Frontal cortex (tissue), 4 donors: ENCODE data around the gene DIO3. TPM values are rescaled to one million over a fixed set of nuclear protein-coding genes. Genes with fewer than 3 reads are reported as not detected.

Experiments
- DNase-seq, 2 donors: peaks; one replicate each; pipeline ENCODE4 v3.0.0; 2012; ENCODE audit warnings: low spot score in 2 of 2
- FAIRE-seq: peaks from 2 replicates; lab custom pipeline; 2012; peaks lifted over from hg19 to GRCh38; lab: Jason Lieb, UNC
- total RNA-seq: library from RNA; depleted of rRNA; stranded (reverse); fragments of >200 nt; gene quantifications from one replicate; pipeline ENCODE4 v1.2.3, GENCODE V29; 2014
- donor health status: control.
- donor health status: control.
- donor health status: control.

The DIO3 gene
- total RNA-seq, 1 donor from 2014 or later = under 0.01 TPM

GRCh38 chr14:101577221-101577909 lies 16.1 kb downstream of the DIO3 start:
- DNase-seq (no peak), FAIRE-seq (no peak)

GRCh38 chr14:101578489-101578888 lies 17.2 kb downstream of the DIO3 start:
- no peak for DNase-seq
- FAIRE-seq = no peak

GRCh38 chr14:101579372-101580080 lies 18.2 kb downstream of the DIO3 start:
- FAIRE-seq = no peak
- no peak for DNase-seq

GRCh38 chr14:101581806-101582205 lies 20.5 kb downstream of the DIO3 start:
- FAIRE-seq (no peak), DNase-seq (no peak)

GRCh38 chr14:101582294-101582693 lies 21.0 kb downstream of the DIO3 start:
- no peak for DNase-seq
- no peak for FAIRE-seq

- no peak for FAIRE-seq
- no peak for DNase-seq
Observed at GRCh38 chr14:101583006-101583714, 21.9 kb downstream of the DIO3 start.

GRCh38 chr14:101583715-101584054 lies 22.4 kb downstream of the DIO3 start:
- no peak for DNase-seq
- no peak for FAIRE-seq

- no peak for FAIRE-seq
- no peak for DNase-seq
Observed at GRCh38 chr14:101584055-101584859, 23.0 kb downstream of the DIO3 start.

GRCh38 chr14:101585211-101585610 lies 23.9 kb downstream of the DIO3 start:
- DNase-seq = no peak
- no peak for FAIRE-seq

- DNase-seq = no peak
- FAIRE-seq = no peak
Observed at GRCh38 chr14:101586531-101587430, 25.5 kb downstream of the DIO3 start.

GRCh38 chr14:101587441-101587911 lies 26.2 kb downstream of the DIO3 start:
- DNase-seq = no peak
- FAIRE-seq = no peak

- no peak for FAIRE-seq
- DNase-seq = no peak
Observed at GRCh38 chr14:101588286-101588975, 27.1 kb downstream of the DIO3 start.

- no peak for FAIRE-seq
- DNase-seq = no peak
Observed at GRCh38 chr14:101588990-101589389, 27.7 kb downstream of the DIO3 start.

- FAIRE-seq (no peak), DNase-seq (no peak)
Observed at GRCh38 chr14:101589486-101590015, 28.3 kb downstream of the DIO3 start.

- no peak for DNase-seq
- FAIRE-seq = no peak
Observed at GRCh38 chr14:101590062-101590461, 28.8 kb downstream of the DIO3 start.

- DNase-seq (no peak), FAIRE-seq (no peak)
Observed at GRCh38 chr14:101590616-101591015, 29.3 kb downstream of the DIO3 start.

- no peak for FAIRE-seq
Observed at GRCh38 chr14:101591121-101591520, 29.8 kb downstream of the DIO3 start.

GRCh38 chr14:101591582-101591981 lies 30.3 kb downstream of the DIO3 start:
- DNase-seq = no peak
- FAIRE-seq = no peak

More at GRCh38 chr14:101591121-101591520, 29.8 kb downstream of the DIO3 start:
- DNase-seq = no peak
